Fibroblast of mammary gland (primary cell): ENCODE results near the gene GRIN3B.

ENCODE experiments used
- DNase-seq: peaks from one replicate; pipeline ENCODE4 v3.0.0-alpha.2; 2010; ENCODE audit warnings: low read depth
- H3K4me3 ChIP-seq: 2 replicates; pipeline ENCODE4 v1.5.1; 2011; ENCODE audit warnings: low read depth, mild to moderate bottlenecking, low read length, moderate library complexity; ENCODE audit not compliant: control insufficient read depth
- CTCF ChIP-seq: conservative IDR thresholded peaks from 2 replicates; pipeline ENCODE4 v1.5.1; 2011; ENCODE audit warnings: low read depth, low read length, inconsistent platforms; ENCODE audit not compliant: control insufficient read depth, insufficient read depth

The GRIN3B gene

GRCh38 chr19:1046836-1047695, 46.8 kb downstream of the GRIN3B start:
- no peak for DNase-seq
- TF ChIP-seq CTCF: no peak
- no peak overlapping the region for H3K4me3 ChIP-seq

- TF ChIP-seq CTCF: no peak
- H3K4me3 ChIP-seq: no peak overlapping the region
- DNase-seq: no peak
Measured at GRCh38 chr19:1047696-1048147, 47.5 kb downstream of the GRIN3B start.

- H3K4me3 ChIP-seq: no peak overlapping the region
- no peak for DNase-seq
- TF ChIP-seq CTCF: no peak
Measured at GRCh38 chr19:1049106-1049505, 48.9 kb downstream of the GRIN3B start.

- DNase-seq: no peak
- no peak for TF ChIP-seq CTCF
- H3K4me3 ChIP-seq: no peak overlapping the region
Measured at GRCh38 chr19:1049800-1050199, 49.6 kb downstream of the GRIN3B start.

- no peak overlapping the region for H3K4me3 ChIP-seq
- no peak for TF ChIP-seq CTCF
- no peak for DNase-seq
Measured at GRCh38 chr19:1050989-1051788, 51.0 kb downstream of the GRIN3B start.

- no peak for DNase-seq
- no peak for TF ChIP-seq CTCF
- no peak overlapping the region for H3K4me3 ChIP-seq
Measured at GRCh38 chr19:1051791-1052190, 51.6 kb downstream of the GRIN3B start.
